Prostate gland (tissue), 2 donors: ENCODE measurements around the gene SGCD. TPM values are rescaled to one million over a fixed set of nuclear protein-coding genes. Genes with fewer than 3 reads are reported as not detected.

Experiments used
- DNase-seq: peaks from one replicate; pipeline ENCODE4 v3.0.0-alpha.2; 2019; ENCODE audit warnings: low spot score
- H3K27ac ChIP-seq, 2 donors: fragments of 200-600 bp; sonication (generic); 2 replicates each; pipeline ENCODE4 v1.5.1; 2017 to 2019
- H3K27me3 ChIP-seq: fragments of 200-600 bp; sonication (generic); replicated peaks from 2 replicates; pipeline ENCODE4 v1.5.1; 2019; ENCODE audit not compliant: insufficient read depth
- H3K36me3 ChIP-seq, 2 donors: fragments of 200-600 bp; sonication (generic); 1 replicate in 1 of 2; 2 replicates in 1 of 2; pipeline versions ENCODE4 v1.5.1 to v1.8.1; 2017 to 2019
- H3K4me1 ChIP-seq: fragments of 200-600 bp; sonication (generic); replicated peaks from 2 replicates; pipeline ENCODE4 v1.5.1; 2019
- H3K4me3 ChIP-seq, 2 donors: fragments of 200-600 bp; sonication (generic); 2 replicates each; pipeline ENCODE4 v1.5.1; 2017 to 2019
- H3K9me3 ChIP-seq: fragments of 200-600 bp; sonication (generic); 2 replicates; pipeline ENCODE4 v1.5.1; 2017
- CTCF ChIP-seq, 4 experiments: fragments of 200-600 bp in 2 of 4; fragments of 450-650 bp in 2 of 4; sonication (generic) in 2 of 4; IDR thresholded peaks; 1 replicate in 3 of 4; 2 replicates in 1 of 4; pipeline ENCODE4 v1.5.1; 2016 to 2019; ENCODE audit warnings: antibody characterized with exemption in 4 of 4, mild to moderate bottlenecking in 2 of 4, moderate library complexity in 2 of 4
- POLR2AphosphoS5 ChIP-seq: sonication (generic); formaldehyde crosslinking; IDR thresholded peaks from one replicate; pipeline ENCODE4 v1.6.1; 2017; ENCODE audit warnings: antibody characterized with exemption
- WGBS: methylation state at CpG from one replicate; pipeline ENCODE4 v1.1.5; 2018; 5-methylcytosine and 5-hydroxymethylcytosine counted together
- intact Hi-C: fragments of 100-400 bp; cut with DNase I; formaldehyde crosslinking; loops from one replicate; pipeline ENCODE4 v1.14.2; 2022
- small RNA-seq, 2 donors: library from RNA; depleted of rRNA; stranded (forward); fragments of <200 nt; gene quantifications; one replicate each; pipeline ENCODE3, GENCODE V24; 2016
- total RNA-seq, 2 donors: library from RNA; depleted of rRNA; stranded (reverse); fragments of >200 nt; gene quantifications; one replicate each; pipeline ENCODE4 v1.1.0, GENCODE V29; 2016

The SGCD gene
- total RNA-seq, 2 donors from 2014 or later = 3.2 to 3.6 TPM

GRCh38 chr5:156815988-156816599 lies 489.1 kb downstream of the SGCD start:
- WGBS = 73% methylated on average over 6 of the region's 6 CpGs
- TF ChIP-seq POLR2AphosphoS5 = no peak
- TF ChIP-seq CTCF (IDR thresholded peaks at IDR 0.05) = peak in 2 of 4 experiments; percentile 27 to 33
- no peaks in the 10 kb centered on the region for H3K4me1 ChIP-seq
- H3K27ac ChIP-seq = no peak overlapping the region
- H3K4me3 ChIP-seq = no peak overlapping the region
- no peaks in the 10 kb centered on the region for H3K27me3 ChIP-seq
- intact Hi-C loops = loop anchor here (2.0 kb wide), 1 partner anchor 873 kb away; no protein-coding TSS in a partner anchor
- no peaks in the 10 kb centered on the region for H3K36me3 ChIP-seq
- H3K9me3 ChIP-seq = no peaks in the 10 kb centered on the region
- DNase-seq = no peak

Small RNA genes lying within 50 kb of the gene (small RNA-seq; reads per million reads assigned to genes)
- 0 reads per million in 2 donors for gene AC027308.1
- gene RNU6-556P = 0 reads per million in 2 donors
